GM21528 (cell line): ENCODE results near the gene SWT1.
"Not testable (repeated sequence)": the region's sequence is repeated elsewhere in the genome, so short reads cannot be mapped to it uniquely, and the experiment has no call there.

Source experiments
- ATAC-seq: cut with Tn5 transposase; IDR thresholded peaks from one replicate; pipeline ENCODE4 v1.9.1; 2021; ENCODE audit warnings: mild to moderate bottlenecking, moderate library complexity; ENCODE audit not compliant: unreplicated experiment, low FRiP score

Gene SWT1

GRCh38 chr1:185316163-185317033 lies 159.4 kb downstream of the SWT1 start:
- ATAC-seq: peak; percentile 49

- peak; percentile 78 for ATAC-seq
Observed at GRCh38 chr1:185317034-185317885, 160.3 kb downstream of the SWT1 start, which contains the start of gene IVNS1ABP. IVNS1ABP (minus strand) TSS chr1:185317243; CDS start chr1:185309493, 7,750 bp downstream.

GRCh38 chr1:185317886-185318310 lies 160.9 kb downstream of the SWT1 start:
- ATAC-seq: peak; percentile 43

GRCh38 chr1:185318431-185319138 lies 161.6 kb downstream of the SWT1 start:
- ATAC-seq: no peak

GRCh38 chr1:185319139-185319475 lies 162.1 kb downstream of the SWT1 start:
- no peak for ATAC-seq

- ATAC-seq: not testable (repeated sequence)
Observed at GRCh38 chr1:185321104-185321503, 164.1 kb downstream of the SWT1 start.

GRCh38 chr1:185321653-185322221 lies 164.8 kb downstream of the SWT1 start:
- not testable (repeated sequence) for ATAC-seq

- no peak for ATAC-seq
Observed at GRCh38 chr1:185322636-185323035, 165.7 kb downstream of the SWT1 start.

- no peak for ATAC-seq
Observed at GRCh38 chr1:185324118-185324517, 167.2 kb downstream of the SWT1 start.

- no peak for ATAC-seq
Observed at GRCh38 chr1:185325413-185325812, 168.4 kb downstream of the SWT1 start.

GRCh38 chr1:185328255-185328654 lies 171.3 kb downstream of the SWT1 start:
- ATAC-seq: no peak

GRCh38 chr1:185334182-185334581 lies 177.2 kb downstream of the SWT1 start:
- no peak for ATAC-seq

- ATAC-seq: no peak
Observed at GRCh38 chr1:185337246-185337645, 180.3 kb downstream of the SWT1 start.

- ATAC-seq: peak; percentile 98
Observed at GRCh38 chr1:185338719-185339622, 182.0 kb downstream of the SWT1 start.

- ATAC-seq: no peak
Observed at GRCh38 chr1:185341196-185341781, 184.3 kb downstream of the SWT1 start.
